Measurements from ENCODE around the gene GAB2.
A peak's percentile ranks its signal among the peaks of the same experiment; 100 is the strongest.

GAB2 gene

GRCh38 chr11:78441956-78442355 is 24.3 kb upstream of the GAB2 start:
- no peak overlapping the region for H3K4me3 Mint-ChIP-seq
- peaks cover 7% of the 10 kb centered on the region for H3K4me1 Mint-ChIP-seq
- ATAC-seq (ENCODE audit: low read depth) (no peak), DNase-seq (ENCODE audit: low spot score in 2 of 2) (no peak)
- H3K36me3 Mint-ChIP-seq = peaks cover 14% of the 10 kb centered on the region
- no peaks in the 10 kb centered on the region for H3K9me3 Mint-ChIP-seq
- H3K27ac Mint-ChIP-seq = no peak overlapping the region
- no peaks in the 10 kb centered on the region for H3K27me3 Mint-ChIP-seq

GRCh38 chr11:78438298-78438975 is 20.8 kb upstream of the GAB2 start:
- ATAC-seq (ENCODE audit: low read depth) (peak; percentile 100), DNase-seq (ENCODE audit: low spot score in 2 of 2) (peak in 1 of 2 donors; percentile 44)
- Mint-ChIP-seq H3K4me1 (peaks cover 7% of the 10 kb centered on the region), H3K27ac (peak overlapping the region; percentile 62), H3K4me3 (peak overlapping the region; percentile 50), H3K27me3 (no peaks in the 10 kb centered on the region), H3K9me3 (no peaks in the 10 kb centered on the region), H3K36me3 (peaks cover 15% of the 10 kb centered on the region)

- DNase-seq (ENCODE audit: low spot score in 2 of 2) (no peak), ATAC-seq (ENCODE audit: low read depth) (no peak)
- no peaks in the 10 kb centered on the region for H3K27me3 Mint-ChIP-seq
- H3K4me1 Mint-ChIP-seq = peaks cover 21% of the 10 kb centered on the region
- H3K9me3 Mint-ChIP-seq = no peaks in the 10 kb centered on the region
- peaks cover 7% of the 10 kb centered on the region for H3K36me3 Mint-ChIP-seq
- H3K27ac Mint-ChIP-seq = no peak overlapping the region
- no peak overlapping the region for H3K4me3 Mint-ChIP-seq
Observed at GRCh38 chr11:78432956-78433355, 15.3 kb upstream of the GAB2 start.

DNA sequence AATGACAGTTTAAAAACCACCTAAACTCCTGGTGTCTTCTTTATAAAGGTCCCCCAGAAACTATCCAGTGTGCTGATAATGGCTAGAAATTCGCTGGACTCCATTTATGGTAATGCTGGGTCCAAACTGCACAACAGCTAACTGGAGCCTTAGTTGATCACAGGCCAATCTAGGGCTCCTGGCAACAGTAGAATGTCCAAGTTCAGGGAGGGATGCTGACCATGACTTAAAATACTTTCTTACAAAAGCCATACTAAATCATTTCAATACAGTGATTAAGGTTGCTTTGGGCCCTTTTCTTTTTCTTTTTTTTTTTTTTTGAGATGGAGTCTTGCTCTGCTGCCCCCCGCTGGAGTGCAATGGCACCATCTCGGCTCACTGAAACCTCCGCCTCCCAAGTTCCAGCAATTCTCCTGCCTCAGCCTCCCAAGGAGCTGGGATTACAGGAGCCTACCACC is 14.5 kb upstream of the GAB2 start:
- DNase-seq (ENCODE audit: low spot score in 2 of 2) = no peak
- H3K27ac Mint-ChIP-seq = no peak overlapping the region
- no peak for ATAC-seq (ENCODE audit: low read depth)
- no peaks in the 10 kb centered on the region for H3K27me3 Mint-ChIP-seq
- H3K4me1 Mint-ChIP-seq = peaks cover 26% of the 10 kb centered on the region
- no peaks in the 10 kb centered on the region for H3K9me3 Mint-ChIP-seq
- no peak overlapping the region for H3K4me3 Mint-ChIP-seq
- H3K36me3 Mint-ChIP-seq = peaks cover 3% of the 10 kb centered on the region

DNA sequence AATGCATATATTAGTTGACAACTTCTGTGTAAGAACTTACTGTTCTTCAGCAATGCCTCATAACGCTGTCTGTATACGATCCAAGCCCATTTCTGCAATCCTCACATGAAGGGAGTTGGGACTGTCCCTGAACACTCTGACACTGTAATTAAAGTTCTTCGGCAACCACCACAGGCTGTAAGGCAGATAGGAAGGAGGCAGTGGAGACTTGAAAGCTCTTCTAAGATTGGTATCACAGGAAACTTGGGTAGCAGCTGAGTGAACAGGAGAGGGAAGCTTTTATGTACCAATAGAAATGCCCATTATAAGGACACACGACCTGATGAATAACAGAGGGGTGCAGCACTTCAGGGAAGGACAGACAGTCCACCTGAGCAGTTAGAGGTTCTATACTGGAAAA is 12.0 kb upstream of the GAB2 start:
- H3K4me3 Mint-ChIP-seq = peak overlapping the region; percentile 79

GRCh38 chr11:78429209-78429608 is 11.6 kb upstream of the GAB2 start:
- peaks cover 47% of the 10 kb centered on the region for H3K4me1 Mint-ChIP-seq
- ATAC-seq (ENCODE audit: low read depth) (no peak), DNase-seq (ENCODE audit: low spot score in 2 of 2) (no peak)
- no peaks in the 10 kb centered on the region for H3K27me3 Mint-ChIP-seq
- no peaks in the 10 kb centered on the region for H3K9me3 Mint-ChIP-seq
- peak overlapping the region; percentile 79 for H3K4me3 Mint-ChIP-seq
- peak overlapping the region; percentile 90 for H3K27ac Mint-ChIP-seq
- peaks cover 2% of the 10 kb centered on the region for H3K36me3 Mint-ChIP-seq

More for the DNA sequence above, 12.0 kb upstream of the GAB2 start:
- Mint-ChIP-seq H3K9me3 (no peaks in the 10 kb centered on the region), H3K27ac (peak overlapping the region; percentile 90), H3K36me3 (peaks cover 2% of the 10 kb centered on the region), H3K4me1 (peaks cover 42% of the 10 kb centered on the region), H3K27me3 (no peaks in the 10 kb centered on the region)
- ATAC-seq (ENCODE audit: low read depth) (peak; percentile 70), DNase-seq (ENCODE audit: low spot score in 2 of 2) (no peak)

DNA sequence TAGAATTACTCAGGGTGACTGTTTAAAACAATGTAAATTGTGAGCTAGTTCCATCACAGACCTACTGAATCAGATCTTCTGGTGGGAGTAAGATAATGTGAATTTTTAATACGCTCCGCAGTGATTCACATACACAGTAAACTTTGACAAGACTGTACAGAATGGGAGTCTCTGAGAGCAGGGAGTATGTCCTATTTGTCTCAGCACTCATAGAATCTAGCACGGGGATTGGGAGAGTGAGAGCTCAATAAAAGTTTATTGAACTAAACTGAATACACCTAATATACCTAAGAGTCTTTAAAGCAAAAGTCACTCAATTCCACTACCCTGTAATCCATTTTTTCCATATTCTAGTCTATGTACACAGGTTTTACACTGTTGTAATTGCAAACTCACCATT is 11.2 kb upstream of the GAB2 start:
- DNase-seq (ENCODE audit: low spot score in 2 of 2) = no peak
- peaks cover 51% of the 10 kb centered on the region for H3K4me1 Mint-ChIP-seq
- ATAC-seq (ENCODE audit: low read depth) = no peak
- H3K4me3 Mint-ChIP-seq = peak overlapping the region; percentile 79
- peaks cover 2% of the 10 kb centered on the region for H3K36me3 Mint-ChIP-seq
- peak overlapping the region; percentile 79 for H3K27ac Mint-ChIP-seq
- no peaks in the 10 kb centered on the region for H3K9me3 Mint-ChIP-seq
- H3K27me3 Mint-ChIP-seq = no peaks in the 10 kb centered on the region

DNA sequence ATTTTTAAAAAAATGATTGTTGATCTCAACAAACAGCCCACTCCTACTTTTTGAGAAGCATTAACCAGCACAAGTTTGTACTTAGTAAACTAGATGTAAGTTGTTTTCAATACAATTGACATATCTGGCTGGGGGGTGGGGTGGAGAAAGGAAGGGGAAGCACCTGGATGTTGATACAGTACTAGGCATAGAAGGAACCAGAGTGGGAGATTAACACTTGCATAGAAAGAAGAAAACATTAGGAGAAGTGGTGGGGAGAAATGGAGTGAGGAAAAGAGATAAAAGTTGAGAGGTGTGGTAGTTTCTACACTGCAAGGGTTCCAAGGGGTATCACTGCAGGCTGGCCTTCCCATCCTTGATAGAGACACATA is 10.6 kb upstream of the GAB2 start:
- H3K4me1 Mint-ChIP-seq = peaks cover 51% of the 10 kb centered on the region

GRCh38 chr11:78427615-78428265 is 10.1 kb upstream of the GAB2 start:
- peaks cover 2% of the 10 kb centered on the region for H3K36me3 Mint-ChIP-seq
- peaks cover 51% of the 10 kb centered on the region for H3K4me1 Mint-ChIP-seq
- ATAC-seq (ENCODE audit: low read depth) = peak; percentile 23
- peak overlapping the region; percentile 79 for H3K27ac Mint-ChIP-seq
- no peaks in the 10 kb centered on the region for H3K9me3 Mint-ChIP-seq
- DNase-seq (ENCODE audit: low spot score in 2 of 2) = no peak
- H3K27me3 Mint-ChIP-seq = no peaks in the 10 kb centered on the region
- peak overlapping the region; percentile 79 for H3K4me3 Mint-ChIP-seq

More for the DNA sequence above, 10.6 kb upstream of the GAB2 start:
- peak overlapping the region; percentile 79 for H3K4me3 Mint-ChIP-seq
- no peaks in the 10 kb centered on the region for H3K9me3 Mint-ChIP-seq
- ATAC-seq (ENCODE audit: low read depth) (peak; percentile 21), DNase-seq (ENCODE audit: low spot score in 2 of 2) (no peak)
- H3K27ac Mint-ChIP-seq = peak overlapping the region; percentile 79
- no peaks in the 10 kb centered on the region for H3K27me3 Mint-ChIP-seq
- H3K36me3 Mint-ChIP-seq = peaks cover 2% of the 10 kb centered on the region

GRCh38 chr11:78426845-78427244 is 9.2 kb upstream of the GAB2 start:
- Mint-ChIP-seq H3K4me3 (peak overlapping the region; percentile 79), H3K9me3 (no peaks in the 10 kb centered on the region), H3K27me3 (no peaks in the 10 kb centered on the region), H3K36me3 (peaks cover 2% of the 10 kb centered on the region), H3K27ac (peak overlapping the region; percentile 79), H3K4me1 (peaks cover 51% of the 10 kb centered on the region)
- DNase-seq (ENCODE audit: low spot score in 2 of 2) = no peak
- ATAC-seq (ENCODE audit: low read depth) = no peak

DNA sequence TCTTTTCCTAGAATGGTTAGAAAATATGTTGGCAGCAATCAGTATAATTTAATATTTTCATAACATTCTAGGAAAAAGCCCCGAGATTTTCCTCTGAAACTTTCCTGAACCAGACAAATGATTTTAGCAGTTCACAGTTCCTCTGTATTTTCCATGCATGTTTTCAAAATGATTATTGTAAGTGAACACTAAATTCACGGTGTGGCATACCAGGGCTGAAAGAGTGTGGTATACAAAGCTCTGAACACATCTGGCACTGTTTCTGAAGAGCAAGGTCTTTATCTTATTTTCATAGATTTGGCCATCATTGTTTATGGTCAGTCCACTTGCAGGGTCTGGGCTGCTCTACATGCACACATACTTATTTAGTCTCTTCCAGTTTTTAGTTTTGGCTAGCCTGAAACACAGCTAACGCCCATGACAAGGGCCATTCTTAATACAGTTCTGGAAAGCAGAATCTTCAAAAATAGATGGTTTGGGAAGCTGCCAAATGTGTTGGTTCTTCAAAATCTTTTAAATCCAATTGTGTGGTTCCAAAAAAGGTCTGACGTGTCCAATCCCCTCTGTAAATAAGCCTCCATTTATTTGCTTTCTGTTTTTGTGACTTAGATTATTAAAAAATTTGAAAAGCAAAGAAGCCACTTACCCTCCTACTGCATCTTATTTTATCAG is 7.9 kb upstream of the GAB2 start:
- no peaks in the 10 kb centered on the region for H3K27me3 Mint-ChIP-seq
- ATAC-seq (ENCODE audit: low read depth) = no peak
- peaks cover 61% of the 10 kb centered on the region for H3K4me1 Mint-ChIP-seq
- peak overlapping the region; percentile 46 for H3K27ac Mint-ChIP-seq
- no peaks in the 10 kb centered on the region for H3K9me3 Mint-ChIP-seq
- peak overlapping the region; percentile 14 for H3K4me3 Mint-ChIP-seq
- no peak for DNase-seq (ENCODE audit: low spot score in 2 of 2)
- peaks cover 2% of the 10 kb centered on the region for H3K36me3 Mint-ChIP-seq

DNA sequence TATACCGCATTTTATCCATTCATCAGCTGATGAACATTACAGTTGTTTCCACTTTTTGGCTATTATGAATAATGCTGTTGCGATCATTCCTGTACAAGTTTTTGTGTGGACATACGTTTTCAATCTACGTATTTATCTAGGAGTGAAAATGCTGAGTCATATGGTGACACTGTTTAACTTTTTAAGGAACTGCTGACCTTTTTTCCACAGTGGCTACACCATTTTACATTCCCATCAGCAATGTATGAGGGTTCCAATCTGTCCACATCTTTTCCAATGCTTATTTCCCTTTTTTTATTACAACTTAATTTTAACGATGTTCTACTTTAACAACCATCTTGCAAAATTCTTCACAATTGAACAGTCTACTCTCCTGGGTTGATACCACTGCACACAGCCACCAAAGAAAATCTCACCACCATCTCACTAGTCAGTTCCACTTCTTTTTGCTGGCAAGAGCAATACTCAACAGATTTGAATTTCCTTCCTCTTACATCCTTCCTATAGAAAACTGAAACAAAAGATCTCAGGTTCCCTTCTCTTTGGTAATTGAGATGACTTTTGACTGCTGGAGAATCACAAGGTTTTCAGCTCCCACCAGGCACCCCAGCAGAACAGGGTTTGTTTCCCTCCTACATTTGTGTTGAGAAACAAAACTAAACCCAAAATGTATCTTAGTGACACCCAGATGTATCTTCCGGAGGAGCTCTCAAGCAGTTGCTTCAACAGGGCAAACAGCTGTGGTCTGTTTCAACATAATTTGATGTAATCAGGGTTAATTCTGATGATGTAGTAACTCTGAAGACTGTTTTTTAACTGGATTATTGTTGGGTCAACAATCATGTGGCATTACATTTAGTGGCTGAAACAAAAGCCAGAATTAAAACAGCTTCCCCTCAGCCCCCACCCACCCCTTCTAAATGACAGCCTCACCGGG is 7.0 kb upstream of the GAB2 start:
- peaks cover 57% of the 10 kb centered on the region for H3K4me1 Mint-ChIP-seq
- H3K9me3 Mint-ChIP-seq = no peaks in the 10 kb centered on the region
- H3K4me3 Mint-ChIP-seq = peak overlapping the region; percentile 61
- peak overlapping the region; percentile 46 for H3K27ac Mint-ChIP-seq
- no peaks in the 10 kb centered on the region for H3K27me3 Mint-ChIP-seq
- ATAC-seq (ENCODE audit: low read depth) = peak; percentile 63
- peak in 1 of 2 donors; percentile 37 for DNase-seq (ENCODE audit: low spot score in 2 of 2)
- peaks cover 2% of the 10 kb centered on the region for H3K36me3 Mint-ChIP-seq

DNA sequence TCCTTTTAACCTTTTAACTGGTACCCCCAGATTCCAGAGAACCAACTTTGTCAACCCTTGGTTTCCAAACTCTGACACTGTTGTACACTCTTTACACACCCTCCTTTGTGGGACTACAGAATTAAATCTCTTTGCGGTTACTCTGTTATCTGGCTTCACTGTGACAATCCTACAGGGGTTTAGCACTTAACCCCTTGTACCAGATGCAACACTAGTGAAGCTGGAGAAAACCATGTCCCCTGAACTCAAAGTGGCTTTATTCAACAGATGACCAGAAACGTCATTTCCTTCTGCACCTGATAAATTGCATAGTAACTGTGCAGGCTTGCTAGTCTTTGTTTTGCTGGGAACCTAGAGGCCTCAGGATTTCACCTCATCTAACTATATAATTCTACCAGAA is 5.6 kb upstream of the GAB2 start:
- no peaks in the 10 kb centered on the region for H3K27me3 Mint-ChIP-seq
- H3K36me3 Mint-ChIP-seq = peaks cover 2% of the 10 kb centered on the region
- H3K27ac Mint-ChIP-seq = no peak overlapping the region
- no peak for ATAC-seq (ENCODE audit: low read depth)
- H3K4me1 Mint-ChIP-seq = peaks cover 57% of the 10 kb centered on the region
- H3K4me3 Mint-ChIP-seq = no peak overlapping the region
- no peak for DNase-seq (ENCODE audit: low spot score in 2 of 2)
- no peaks in the 10 kb centered on the region for H3K9me3 Mint-ChIP-seq

All from memory B cell (primary cell).